ENCODE measurements around the gene DDX20. TPM values are rescaled to one million over a fixed set of nuclear protein-coding genes. Genes with fewer than 3 reads are reported as not detected.

The DDX20 gene
- total and polyA plus RNA-seq, 2 of the 8 experiments (the other 6 are each of a cell fraction or from before 2014, with no cell fraction given): 7.5 to 24.7 TPM

- Histone ChIP-seq H3K4me2 (ENCODE audit: insufficient read depth in 1 of 2, low read depth in 2 of 2, low read length in 2 of 2) (no peak overlapping the region), H2AFZ (ENCODE audit: low read length) (peak overlapping the region; percentile 92), H2BK15ac (ENCODE audit: low read length) (no peak overlapping the region), H2BK12ac (ENCODE audit: low read depth, low read length) (no peak overlapping the region; the same call in 1 of the 2 replicates), H3K27me3 (replicated peaks in 1 of 4; ENCODE audit: control insufficient read depth in 3 of 4, extremely low read depth in 1 of 4, insufficient read depth in 3 of 4, low read length in 3 of 4) (no peaks in the 10 kb centered on the region), H4K20me1 (replicated peaks in 1 of 2; ENCODE audit: control insufficient read depth in 1 of 2, insufficient read depth in 2 of 2, low read length in 2 of 2) (no peaks in the 10 kb centered on the region), H3K4me3 (ENCODE audit: extremely low read depth in 1 of 4, insufficient read depth in 2 of 4, low read depth in 3 of 4, low read length in 4 of 4) (no peak overlapping the region), H2BK20ac (ENCODE audit: low read length) (no peak overlapping the region), H2AK5ac (ENCODE audit: low read depth, low read length) (no peak overlapping the region), H3K23me2 (ENCODE audit: low read depth, low read length) (no peaks in the 10 kb centered on the region), H3K23ac (ENCODE audit: insufficient read length) (no peak overlapping the region), H3K36me3 (ENCODE audit: control insufficient read depth in 2 of 4, insufficient read depth in 4 of 4, low read length in 3 of 4) (no peaks in the 10 kb centered on the region), H3K14ac (ENCODE audit: insufficient read length) (no peak overlapping the region), H3K56ac (replicated peaks; ENCODE audit: insufficient read length, low read depth, low read length) (no peak overlapping the region), H2BK5ac (ENCODE audit: low read depth, low read length) (no peak overlapping the region), H4K91ac (replicated peaks; ENCODE audit: insufficient read length, low read length) (no peak overlapping the region), H4K5ac (ENCODE audit: insufficient read length, low read depth, low read length) (no peak overlapping the region), H3K79me1 (ENCODE audit: low read depth, low read length) (no peaks in the 10 kb centered on the region), H3K79me2 (ENCODE audit: control insufficient read depth in 1 of 2, insufficient read depth in 2 of 2, low read length in 2 of 2) (no peaks in the 10 kb centered on the region), H2BK120ac (replicated peaks; ENCODE audit: low read depth, low read length) (no peak overlapping the region), H3K4me1 (replicated peaks in 1 of 4; ENCODE audit: control insufficient read depth in 3 of 4, insufficient read depth in 4 of 4, low read length in 3 of 4) (peaks cover 0 to 4% (median 0%) of the 10 kb centered on the region in 4 experiments; a peak in 1 of 7 replicates), H3K9me3 (ENCODE audit: insufficient read depth in 2 of 2, low read depth in 1 of 2, low read length in 1 of 2) (no peaks in the 10 kb centered on the region), H3K18ac (ENCODE audit: extremely low read depth, low read length) (no peak overlapping the region), H3K9ac (replicated peaks in 1 of 4; ENCODE audit: extremely low read depth in 1 of 4, low read depth in 3 of 4, low read length in 3 of 4) (no peak overlapping the region), H4K8ac (ENCODE audit: extremely low read depth, insufficient read depth, low read length) (no peak overlapping the region), H3K27ac (ENCODE audit: low read depth, low read length) (no peak overlapping the region), H3K4ac (replicated peaks; ENCODE audit: insufficient read length, low read depth, low read length) (no peak overlapping the region)
- no peak for DNase-seq (ENCODE audit: low read depth in 1 of 2, low spot score in 2 of 2)
- POLR2A ChIA-PET (ENCODE audit: partially characterized antibody): no interaction called here
- CTCF ChIA-PET (ENCODE audit: partially characterized antibody): interaction anchor here (0.9 to 1.1 kb wide), 2 partner anchors 17 to 24 kb away, joined by 3 read pairs; no protein-coding TSS in a partner anchor
- FAIRE-seq: no peak
- TF ChIP-seq NANOG (IDR thresholded peaks at IDR 0.05; ENCODE audit: insufficient read depth, low read depth, low read length, poor library complexity, severe bottlenecking) (no peak), MAX (IDR thresholded peaks at IDR 0.05) (no peak), JUND (IDR thresholded peaks at IDR 0.05; ENCODE audit: low read length) (no peak), TEAD4 (IDR thresholded peaks at IDR 0.05; ENCODE audit: low read depth, low read length) (no peak), RBBP5 (IDR thresholded peaks at IDR 0.05; ENCODE audit: borderline replicate concordance, low read depth, low read length) (no peak), CHD2 (IDR thresholded peaks at IDR 0.05; ENCODE audit: low read length) (no peak), JUN (IDR thresholded peaks at IDR 0.05; ENCODE audit: low read depth, low read length) (no peak), RXRA (IDR thresholded peaks at IDR 0.05; ENCODE audit: insufficient read depth, low read depth, low read length) (no peak), TAF1 (IDR thresholded peaks at IDR 0.05; ENCODE audit: low read depth, low read length) (no peak), CHD1 (IDR thresholded peaks at IDR 0.05; ENCODE audit: low read depth, low read length) (no peak)
- WGBS, 2 experiments (ENCODE audit: extremely low coverage in 1 of 2, insufficient coverage in 1 of 2, insufficient read length in 1 of 2, insufficient replicate concordance in 2 of 2, low coverage in 1 of 2, low lambda C conversion rate in 2 of 2, missing lambda C conversion rate in 1 of 2): 75% methylated on average over 5 of the region's 5 CpGs; no CpG with 5 or more reads in 1 of the 2 experiments
These were observed 36.5 kb downstream of the DDX20 start for GRCh38 chr1:111792249-111792648.
